ENCODE data around the gene MRRF.

- TF ChIP-seq EZH2 (IDR thresholded peaks at IDR 0.05; ENCODE audit: insufficient read depth, poor library complexity, severe bottlenecking) = no peak
- TF ChIP-seq EZH2phosphoT487 (IDR thresholded peaks at IDR 0.05; ENCODE audit: insufficient read depth, low read depth) = no peak
Observed at GRCh38 chr9:122364783-122365150, 100.1 kb downstream of the MRRF start.
